NCI-H2196 (cell line): ENCODE results near the gene ELMO1.

Experiments
- DNase-seq: peaks from one replicate; lab custom pipeline; 2025; ENCODE audit not compliant: unreplicated experiment; lab: John Stamatoyannopoulos, UW

Gene ELMO1

GRCh38 chr7:36939816-36940215 lies 508.8 kb downstream of the ELMO1 start:
- no peak for DNase-seq

- DNase-seq: no peak
These were observed 510.7 kb downstream of the ELMO1 start for GRCh38 chr7:36937754-36938563.

GRCh38 chr7:36931892-36932291 lies 516.8 kb downstream of the ELMO1 start:
- DNase-seq: no peak

- no peak for DNase-seq
These were observed 518.9 kb downstream of the ELMO1 start for GRCh38 chr7:36929791-36930190.

GRCh38 chr7:36928718-36929117 lies 519.9 kb downstream of the ELMO1 start:
- DNase-seq: no peak

GRCh38 chr7:36928311-36928710 lies 520.4 kb downstream of the ELMO1 start:
- no peak for DNase-seq

GRCh38 chr7:36925691-36926090 lies 523.0 kb downstream of the ELMO1 start:
- DNase-seq: no peak

- DNase-seq: no peak
These were observed 523.5 kb downstream of the ELMO1 start for GRCh38 chr7:36925207-36925606.

GRCh38 chr7:36923943-36924436 lies 524.7 kb downstream of the ELMO1 start:
- no peak for DNase-seq

GRCh38 chr7:36923185-36923584 lies 525.5 kb downstream of the ELMO1 start:
- DNase-seq: no peak

GRCh38 chr7:36920433-36920832 lies 528.2 kb downstream of the ELMO1 start:
- no peak for DNase-seq

- no peak for DNase-seq
These were observed 528.9 kb downstream of the ELMO1 start for GRCh38 chr7:36919738-36920137.

GRCh38 chr7:36918591-36918990 lies 530.1 kb downstream of the ELMO1 start:
- DNase-seq: no peak

- DNase-seq: no peak
These were observed 532.0 kb downstream of the ELMO1 start for GRCh38 chr7:36916619-36917018.

- no peak for DNase-seq
These were observed 532.5 kb downstream of the ELMO1 start for GRCh38 chr7:36916116-36916515.

GRCh38 chr7:36911788-36912187 lies 536.9 kb downstream of the ELMO1 start:
- no peak for DNase-seq

- DNase-seq: no peak
These were observed 537.8 kb downstream of the ELMO1 start for GRCh38 chr7:36910859-36911258.

- DNase-seq: no peak
These were observed 538.3 kb downstream of the ELMO1 start for GRCh38 chr7:36910401-36910800.

GRCh38 chr7:36906956-36907635 lies 541.6 kb downstream of the ELMO1 start:
- no peak for DNase-seq

- no peak for DNase-seq
These were observed 542.2 kb downstream of the ELMO1 start for GRCh38 chr7:36906448-36906847.

- no peak for DNase-seq
These were observed 542.8 kb downstream of the ELMO1 start for GRCh38 chr7:36905841-36906240.

GRCh38 chr7:36904802-36905201 lies 543.9 kb downstream of the ELMO1 start:
- DNase-seq: no peak
